Activated T-helper 1 cell treated with anti-CD3 and anti-CD28 coated beads, Interleukin-2, amount 50 U/mL, for 16 hours (primary cell): Measurements from ENCODE around the gene CR1.
"Not testable (repeated sequence)": the region's sequence is repeated elsewhere in the genome, so short reads cannot be mapped to it uniquely, and the experiment has no call there.

ENCODE experiments used
- DNase-seq, 2 donors: peaks; one replicate each; pipeline ENCODE4 v3.0.0-alpha.2; 2020; ENCODE audit warnings: low read depth in 1 of 2, low spot score in 1 of 2

Gene CR1

DNA sequence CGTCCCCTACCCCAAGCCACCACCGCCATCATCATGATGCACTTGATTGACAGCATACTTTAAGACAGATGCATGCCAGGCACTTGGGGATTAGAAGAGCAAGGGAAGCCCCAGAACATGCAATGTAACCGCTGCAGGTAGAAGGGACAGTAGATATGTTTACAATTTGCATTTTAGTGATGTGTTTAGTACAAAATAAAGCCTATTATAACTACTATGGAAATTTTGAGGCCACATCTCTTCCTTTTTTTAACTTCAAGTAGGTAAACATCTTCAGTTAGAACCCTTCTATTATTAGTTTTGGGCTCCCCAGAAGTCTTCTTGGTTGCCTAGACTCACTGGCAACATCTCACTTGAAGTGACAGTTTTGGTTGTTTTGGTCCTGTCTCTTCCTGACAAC, 174.2 kb downstream of the CR1 start:
- no peak for DNase-seq

DNA sequence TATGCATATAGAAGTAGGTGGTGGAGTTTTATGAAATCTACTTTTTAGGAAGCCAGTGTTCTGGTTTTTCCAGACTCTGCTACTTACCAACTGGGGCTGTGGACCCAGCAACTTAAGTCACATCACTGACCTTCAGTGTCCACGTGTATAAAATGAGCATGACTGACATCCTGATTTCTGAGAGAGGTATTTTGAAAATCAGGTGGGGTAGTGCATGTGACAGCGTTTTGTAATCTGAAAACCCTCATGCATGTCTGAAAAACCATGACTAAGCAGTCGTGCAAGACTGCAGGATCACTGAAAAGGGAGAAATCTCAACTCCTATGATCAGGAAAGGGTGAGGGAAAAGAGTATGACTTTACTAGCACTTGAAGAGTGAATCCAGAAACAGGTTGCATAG, 175.0 kb downstream of the CR1 start:
- DNase-seq, result no peak

DNA sequence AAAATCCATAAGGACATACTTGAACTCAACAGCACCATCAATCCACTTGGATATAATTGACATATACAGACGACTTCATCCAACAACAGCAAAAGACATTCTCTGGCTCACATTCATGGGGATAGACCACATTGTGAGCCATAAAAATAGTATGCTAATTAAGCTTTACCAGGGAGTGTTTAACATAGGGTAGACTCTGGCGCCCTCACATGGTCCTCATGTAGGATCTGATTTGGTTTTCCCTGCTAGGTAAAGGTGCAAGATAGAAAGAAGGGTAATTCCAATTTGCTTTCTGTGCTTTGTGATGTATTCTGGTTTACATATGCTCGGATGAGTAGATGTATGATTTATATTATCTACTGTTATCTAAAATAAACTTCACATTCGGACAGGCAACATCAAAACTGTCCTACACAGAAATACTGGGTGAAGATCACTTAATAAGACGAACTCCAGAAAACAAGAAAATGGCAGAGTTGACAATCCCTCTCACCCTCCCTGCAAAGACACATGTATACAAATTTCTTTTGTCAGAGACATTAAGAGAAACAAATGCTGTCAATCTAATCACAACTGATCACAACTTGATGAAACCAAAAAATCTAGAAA, 176.7 kb downstream of the CR1 start:
- DNase-seq, result no peak

GRCh38 chr1:207673399-207673798, 177.4 kb downstream of the CR1 start:
- DNase-seq, result no peak

- no peak for DNase-seq
Observed at GRCh38 chr1:207676153-207676552, 180.2 kb downstream of the CR1 start.

- not testable (repeated sequence) for DNase-seq
Observed at GRCh38 chr1:207680590-207681388, 184.8 kb downstream of the CR1 start.

GRCh38 chr1:207682872-207683434, 187.0 kb downstream of the CR1 start:
- not testable (repeated sequence) for DNase-seq

- not testable (repeated sequence) for DNase-seq
Observed at GRCh38 chr1:207690551-207690950, 194.6 kb downstream of the CR1 start.

- DNase-seq, result no peak
Observed at GRCh38 chr1:207691010-207691409, 195.1 kb downstream of the CR1 start.
